HEK293 (cell line): ENCODE data around the gene CACNA1H.
A peak's percentile ranks its signal among the peaks of the same experiment; 100 is the strongest.

Experiments
- CTCF ChIA-PET: fragments of 350-600 bp; formaldehyde crosslinking; extraction: SDS; loops from one replicate; lab custom pipeline; 2021; ENCODE audit warnings: antibody characterized with exemption; lab: Yijun Ruan, JAX
- POLR2A ChIA-PET: fragments of 300-600 bp; formaldehyde crosslinking; extraction: SDS; loops from one replicate; lab custom pipeline; 2020; ENCODE audit warnings: antibody characterized with exemption, inconsistent platforms; lab: Yijun Ruan, JAX
- H3K27ac ChIP-seq: fragments of 200-500 bp; sonication (Bioruptor generic); 2 replicates; pipeline ENCODE4 v1.5.1; 2014; ENCODE audit warnings: low read depth, low read length, control low read depth, inconsistent platforms; ENCODE audit errors: extremely low read depth
- H3K36me3 ChIP-seq, 2 experiments: fragments of 200-500 bp in 1 of 2; sonication (Bioruptor generic) in 1 of 2; 1 replicate in 1 of 2; 2 replicates in 1 of 2; pipeline ENCODE4 v1.5.1; 2014 to 2017; ENCODE audit warnings: inconsistent platforms in 2 of 2, low read length in 2 of 2; ENCODE audit not compliant: control insufficient read depth in 2 of 2, insufficient read depth in 1 of 2
- H3K4me1 ChIP-seq: fragments of 200-500 bp; sonication (Bioruptor generic); 2 replicates; pipeline ENCODE4 v1.5.1; 2014; ENCODE audit warnings: mild to moderate bottlenecking, low read length, inconsistent platforms; ENCODE audit not compliant: control insufficient read depth, insufficient read depth
- H3K4me3 ChIP-seq: 2 replicates; pipeline ENCODE4 v1.5.1; 2011; ENCODE audit warnings: low read depth, mild to moderate bottlenecking, control low read depth, low read length, moderate library complexity
- H3K9me3 ChIP-seq: fragments of 200-500 bp; sonication (Bioruptor generic); 2 replicates; pipeline ENCODE4 v1.5.1; 2014; ENCODE audit warnings: low read depth, low read length, inconsistent platforms; ENCODE audit not compliant: control insufficient read depth, insufficient read depth
- GLIS1 ChIP-seq: fragments of 450-650 bp; formaldehyde crosslinking; IDR thresholded peaks from 2 replicates; pipeline ENCODE4 v1.5.1; 2016; ENCODE audit warnings: missing biosample characterization, missing genetic modification characterization
- HOXD13 ChIP-seq: sonication (generic); formaldehyde crosslinking; IDR thresholded peaks from 2 replicates; pipeline ENCODE4 v1.8.0; 2022; ENCODE audit warnings: missing genetic modification reagents, borderline replicate concordance
- ZNF133 ChIP-seq: fragments of 450-650 bp; formaldehyde crosslinking; IDR thresholded peaks from 2 replicates; pipeline ENCODE4 v1.5.1; 2016; ENCODE audit warnings: missing biosample characterization, missing genetic modification characterization
- ZNF184 ChIP-seq: fragments of 450-650 bp; IDR thresholded peaks from 2 replicates; pipeline ENCODE4 v1.5.1; 2018; ENCODE audit warnings: missing biosample characterization, mild to moderate bottlenecking, missing genetic modification characterization
- ZNF266 ChIP-seq: fragments of 450-650 bp; formaldehyde crosslinking; IDR thresholded peaks from 2 replicates; pipeline ENCODE4 v1.5.1; 2016; ENCODE audit warnings: missing biosample characterization, missing genetic modification characterization, low read depth
- ZNF341 ChIP-seq: fragments of 450-650 bp; formaldehyde crosslinking; IDR thresholded peaks from 2 replicates; pipeline ENCODE4; 2016; ENCODE audit warnings: low read depth, missing biosample characterization, missing genetic modification characterization
- ZNF398 ChIP-seq: fragments of 450-650 bp; formaldehyde crosslinking; IDR thresholded peaks from 2 replicates; pipeline ENCODE4 v1.5.1; 2017; ENCODE audit warnings: missing biosample characterization, missing genetic modification characterization
- ZNF521 ChIP-seq: fragments of 450-650 bp; formaldehyde crosslinking; IDR thresholded peaks from 2 replicates; pipeline ENCODE4 v1.5.1; 2017; ENCODE audit warnings: missing biosample characterization, mild to moderate bottlenecking, missing genetic modification characterization
- ZNF548 ChIP-seq: fragments of 450-650 bp; formaldehyde crosslinking; IDR thresholded peaks from 2 replicates; pipeline ENCODE4 v1.5.1; 2016; ENCODE audit warnings: missing biosample characterization, missing genetic modification characterization
- ZNF555 ChIP-seq: fragments of 450-650 bp; formaldehyde crosslinking; conservative IDR thresholded peaks from 2 replicates; pipeline ENCODE4 v1.5.1; 2017; ENCODE audit warnings: missing biosample characterization, mild to moderate bottlenecking, missing genetic modification characterization, inconsistent platforms
- TF ChIP-seq, protein P1 (sequence below): fragments of 450-650 bp; formaldehyde crosslinking; IDR thresholded peaks from 2 replicates; pipeline ENCODE4 v1.5.1; 2016; ENCODE audit warnings: missing biosample characterization, missing genetic modification characterization
- TF ChIP-seq, protein P2 (sequence below): fragments of 450-650 bp; formaldehyde crosslinking; IDR thresholded peaks from 2 replicates; pipeline ENCODE4 v1.5.1; 2016; ENCODE audit warnings: missing biosample characterization, missing genetic modification characterization, low read depth
- TF ChIP-seq, protein P3 (sequence below): fragments of 450-650 bp; formaldehyde crosslinking; IDR thresholded peaks from 2 replicates; pipeline ENCODE4 v1.5.1; 2016; ENCODE audit warnings: missing biosample characterization, missing genetic modification characterization

CACNA1H gene

GRCh38 chr16:1126044-1126443, 26.9 kb upstream of the CACNA1H start:
- TF ChIP-seq HOXD13 (CRISPR knock-in tag) (no peak), ZNF398 (tag by site-specific recombination) (no peak), ZNF266 (no peak), ZNF184 (tag by site-specific recombination) (no peak), ZNF555 (tag by site-specific recombination) (no peak), ZNF133 (tag by site-specific recombination) (no peak), ZNF548 (tag by site-specific recombination) (no peak), ZNF521 (tag by site-specific recombination) (no peak)
- TF ChIP-seq, protein P1, sequence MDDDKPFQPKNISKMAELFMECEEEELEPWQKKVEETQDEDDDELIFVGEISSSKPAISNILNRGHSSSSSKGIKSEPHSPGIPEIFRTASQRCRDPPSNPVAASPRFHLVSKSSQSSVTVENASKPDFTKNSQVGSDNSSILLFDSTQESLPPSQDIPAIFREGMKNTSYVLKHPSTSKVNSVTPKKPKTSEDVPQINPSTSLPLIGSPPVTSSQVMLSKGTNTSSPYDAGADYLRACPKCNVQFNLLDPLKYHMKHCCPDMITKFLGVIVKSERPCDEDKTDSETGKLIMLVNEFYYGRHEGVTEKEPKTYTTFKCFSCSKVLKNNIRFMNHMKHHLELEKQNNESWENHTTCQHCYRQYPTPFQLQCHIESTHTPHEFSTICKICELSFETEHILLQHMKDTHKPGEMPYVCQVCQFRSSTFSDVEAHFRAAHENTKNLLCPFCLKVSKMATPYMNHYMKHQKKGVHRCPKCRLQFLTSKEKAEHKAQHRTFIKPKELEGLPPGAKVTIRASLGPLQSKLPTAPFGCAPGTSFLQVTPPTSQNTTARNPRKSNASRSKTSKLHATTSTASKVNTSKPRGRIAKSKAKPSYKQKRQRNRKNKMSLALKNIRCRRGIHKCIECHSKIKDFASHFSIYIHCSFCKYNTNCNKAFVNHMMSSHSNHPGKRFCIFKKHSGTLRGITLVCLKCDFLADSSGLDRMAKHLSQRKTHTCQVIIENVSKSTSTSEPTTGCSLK (tag by site-specific recombination): no peak
- TF ChIP-seq, all 188 proteins: peak for 0
- ChIA-PET CTCF (interaction anchor here (1.1 kb wide), 2 partner anchors 58 to 68 kb away, joined by 3 to 5 read pairs; no protein-coding TSS in a partner anchor), POLR2A (no interaction called here)
- Histone ChIP-seq H3K27ac (no peak overlapping the region), H3K4me3 (no peak overlapping the region), H3K4me1 (no peaks in the 10 kb centered on the region), H3K36me3 (no peaks in the 10 kb centered on the region), H3K9me3 (no peaks in the 10 kb centered on the region)

- H3K27ac ChIP-seq: no peak overlapping the region
- 0 out of 2 replicates have a peak, but pooled peaks have one; percentile 12 for TF ChIP-seq GLIS1 (tag by site-specific recombination)
- TF ChIP-seq, protein P2, sequence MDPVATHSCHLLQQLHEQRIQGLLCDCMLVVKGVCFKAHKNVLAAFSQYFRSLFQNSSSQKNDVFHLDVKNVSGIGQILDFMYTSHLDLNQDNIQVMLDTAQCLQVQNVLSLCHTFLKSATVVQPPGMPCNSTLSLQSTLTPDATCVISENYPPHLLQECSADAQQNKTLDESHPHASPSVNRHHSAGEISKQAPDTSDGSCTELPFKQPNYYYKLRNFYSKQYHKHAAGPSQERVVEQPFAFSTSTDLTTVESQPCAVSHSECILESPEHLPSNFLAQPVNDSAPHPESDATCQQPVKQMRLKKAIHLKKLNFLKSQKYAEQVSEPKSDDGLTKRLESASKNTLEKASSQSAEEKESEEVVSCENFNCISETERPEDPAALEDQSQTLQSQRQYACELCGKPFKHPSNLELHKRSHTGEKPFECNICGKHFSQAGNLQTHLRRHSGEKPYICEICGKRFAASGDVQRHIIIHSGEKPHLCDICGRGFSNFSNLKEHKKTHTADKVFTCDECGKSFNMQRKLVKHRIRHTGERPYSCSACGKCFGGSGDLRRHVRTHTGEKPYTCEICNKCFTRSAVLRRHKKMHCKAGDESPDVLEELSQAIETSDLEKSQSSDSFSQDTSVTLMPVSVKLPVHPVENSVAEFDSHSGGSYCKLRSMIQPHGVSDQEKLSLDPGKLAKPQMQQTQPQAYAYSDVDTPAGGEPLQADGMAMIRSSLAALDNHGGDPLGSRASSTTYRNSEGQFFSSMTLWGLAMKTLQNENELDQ (tag by site-specific recombination): no peak
- TF ChIP-seq, all 188 proteins: peak for 1
- CTCF ChIA-PET: interaction anchor here (0.6 to 1.1 kb wide), 2 partner anchors 9 to 57 kb away, joined by 3 to 5 read pairs; no protein-coding TSS in a partner anchor
- Histone ChIP-seq H3K9me3 (no peaks in the 10 kb centered on the region), H3K36me3 (no peaks in the 10 kb centered on the region), H3K4me3 (no peak overlapping the region), H3K4me1 (no peaks in the 10 kb centered on the region)
- POLR2A ChIA-PET: no interaction called here
Measured at GRCh38 chr16:1126586-1126985, 26.3 kb upstream of the CACNA1H start.

DNA sequence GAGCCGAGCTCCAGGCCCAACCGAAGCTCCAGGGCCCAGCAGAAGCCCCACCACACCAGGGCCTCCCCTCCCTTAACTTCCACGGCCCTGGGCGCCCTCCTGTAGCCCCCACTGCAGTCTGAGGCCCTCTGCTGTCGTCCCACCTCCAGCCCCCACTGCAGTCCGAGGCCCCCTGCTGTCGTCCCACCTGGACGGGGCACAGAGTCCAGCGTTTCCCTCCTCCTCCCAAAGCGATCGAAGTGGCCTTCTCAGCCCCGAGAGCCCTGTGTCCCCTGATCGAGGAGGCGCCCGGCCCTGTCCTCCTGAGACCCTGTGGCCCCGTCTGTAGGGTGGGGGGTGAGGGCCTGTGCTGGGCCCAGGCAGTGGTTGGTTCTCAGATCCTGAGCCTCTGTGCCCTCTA, 25.8 kb upstream of the CACNA1H start:
- Histone ChIP-seq H3K4me3 (no peak overlapping the region), H3K36me3 (no peaks in the 10 kb centered on the region), H3K9me3 (no peaks in the 10 kb centered on the region), H3K4me1 (no peaks in the 10 kb centered on the region), H3K27ac (no peak overlapping the region)
- ChIA-PET POLR2A (no interaction called here), CTCF (interaction anchor here (0.6 to 1.1 kb wide), 2 partner anchors 9 to 57 kb away, joined by 3 to 5 read pairs; no protein-coding TSS in a partner anchor)
- TF ChIP-seq, protein P3, sequence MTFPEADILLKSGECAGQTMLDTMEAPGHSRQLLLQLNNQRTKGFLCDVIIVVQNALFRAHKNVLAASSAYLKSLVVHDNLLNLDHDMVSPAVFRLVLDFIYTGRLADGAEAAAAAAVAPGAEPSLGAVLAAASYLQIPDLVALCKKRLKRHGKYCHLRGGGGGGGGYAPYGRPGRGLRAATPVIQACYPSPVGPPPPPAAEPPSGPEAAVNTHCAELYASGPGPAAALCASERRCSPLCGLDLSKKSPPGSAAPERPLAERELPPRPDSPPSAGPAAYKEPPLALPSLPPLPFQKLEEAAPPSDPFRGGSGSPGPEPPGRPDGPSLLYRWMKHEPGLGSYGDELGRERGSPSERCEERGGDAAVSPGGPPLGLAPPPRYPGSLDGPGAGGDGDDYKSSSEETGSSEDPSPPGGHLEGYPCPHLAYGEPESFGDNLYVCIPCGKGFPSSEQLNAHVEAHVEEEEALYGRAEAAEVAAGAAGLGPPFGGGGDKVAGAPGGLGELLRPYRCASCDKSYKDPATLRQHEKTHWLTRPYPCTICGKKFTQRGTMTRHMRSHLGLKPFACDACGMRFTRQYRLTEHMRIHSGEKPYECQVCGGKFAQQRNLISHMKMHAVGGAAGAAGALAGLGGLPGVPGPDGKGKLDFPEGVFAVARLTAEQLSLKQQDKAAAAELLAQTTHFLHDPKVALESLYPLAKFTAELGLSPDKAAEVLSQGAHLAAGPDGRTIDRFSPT: no peak
- TF ChIP-seq ZNF341 (tag by site-specific recombination): no peak
